Left lobe of liver (tissue), 2 donors: ENCODE measurements around the gene LRIT2. TPM values are rescaled to one million over a fixed set of nuclear protein-coding genes. Genes with fewer than 3 reads are reported as not detected.
A peak's percentile ranks its signal among the peaks of the same experiment; 100 is the strongest.

Experiments
- ATAC-seq: fragments of 200-7000 bp; cut with Tn5 transposase; one replicate; pipeline ENCODE4 v1.9.1; 2020; ENCODE audit warnings: mild to moderate bottlenecking, moderate library complexity
- DNase-seq: peaks from one replicate; pipeline ENCODE4 v3.0.0-alpha.2; 2020; ENCODE audit warnings: low spot score
- total RNA-seq: library from RNA; stranded (reverse); gene quantifications from one replicate; pipeline ENCODE4 v1.2.1, GENCODE V29; 2021
- donor health status: DM: no; HTN: no; CAD: no; lungs with moderate emphysema.
- donor health status: DM: no; HTN: yes; CAD: no.

Gene LRIT2
- total RNA-seq, 1 donor from 2014 or later, result not detected

DNA sequence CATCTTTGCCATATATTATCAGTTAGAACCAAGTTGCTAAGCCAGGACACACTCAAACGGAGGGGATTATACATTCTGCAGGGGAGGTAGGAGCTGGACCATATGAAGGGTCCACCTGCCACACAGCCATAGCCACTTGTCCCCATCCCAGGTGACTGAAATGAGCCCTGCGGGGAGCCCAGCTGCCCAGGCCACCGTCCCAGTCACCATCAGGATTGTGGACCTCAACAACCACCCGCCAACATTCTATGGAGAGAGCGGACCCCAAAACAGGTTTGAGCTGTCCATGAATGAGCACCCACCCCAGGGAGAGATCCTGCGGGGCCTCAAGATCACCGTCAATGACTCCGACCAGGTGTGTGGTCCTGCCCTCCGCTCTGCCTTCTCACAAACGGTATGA is 17.3 kb downstream of the LRIT2 start:
- DNase-seq, result no peak
- ATAC-seq, result no peak

DNA sequence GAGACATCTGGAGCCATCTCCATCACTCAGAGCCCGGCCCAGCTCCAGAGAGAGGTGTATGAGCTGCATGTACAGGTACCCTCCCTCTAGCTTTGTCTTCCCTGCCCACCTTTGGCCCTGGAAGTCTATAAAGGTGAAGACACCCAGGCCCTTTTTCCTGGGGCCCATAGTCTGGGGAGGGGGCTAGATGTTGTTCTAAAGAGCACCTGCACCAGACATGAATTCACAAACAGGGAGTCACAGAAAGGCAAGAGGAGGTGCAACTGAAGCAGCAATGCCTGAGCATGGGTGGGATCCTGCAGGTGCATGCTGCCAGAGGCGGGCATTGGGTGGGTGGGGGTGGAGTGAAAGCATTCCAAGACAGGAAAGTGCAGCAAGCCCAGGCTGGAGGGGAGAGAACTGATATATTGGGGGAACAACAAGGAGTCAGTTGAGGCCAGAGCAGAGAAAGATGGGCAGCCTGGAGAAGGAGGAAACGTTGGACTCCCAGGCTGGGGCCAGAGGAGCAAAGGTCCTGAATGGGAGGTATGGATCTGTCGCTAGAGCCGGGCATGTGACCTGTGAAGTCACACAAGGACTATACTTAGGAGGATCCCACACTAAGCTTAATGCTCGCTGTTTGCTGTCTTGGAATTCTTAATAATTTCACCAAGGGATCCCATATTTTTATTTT is 19.4 kb downstream of the LRIT2 start:
- no peak for ATAC-seq
- no peak for DNase-seq

DNA sequence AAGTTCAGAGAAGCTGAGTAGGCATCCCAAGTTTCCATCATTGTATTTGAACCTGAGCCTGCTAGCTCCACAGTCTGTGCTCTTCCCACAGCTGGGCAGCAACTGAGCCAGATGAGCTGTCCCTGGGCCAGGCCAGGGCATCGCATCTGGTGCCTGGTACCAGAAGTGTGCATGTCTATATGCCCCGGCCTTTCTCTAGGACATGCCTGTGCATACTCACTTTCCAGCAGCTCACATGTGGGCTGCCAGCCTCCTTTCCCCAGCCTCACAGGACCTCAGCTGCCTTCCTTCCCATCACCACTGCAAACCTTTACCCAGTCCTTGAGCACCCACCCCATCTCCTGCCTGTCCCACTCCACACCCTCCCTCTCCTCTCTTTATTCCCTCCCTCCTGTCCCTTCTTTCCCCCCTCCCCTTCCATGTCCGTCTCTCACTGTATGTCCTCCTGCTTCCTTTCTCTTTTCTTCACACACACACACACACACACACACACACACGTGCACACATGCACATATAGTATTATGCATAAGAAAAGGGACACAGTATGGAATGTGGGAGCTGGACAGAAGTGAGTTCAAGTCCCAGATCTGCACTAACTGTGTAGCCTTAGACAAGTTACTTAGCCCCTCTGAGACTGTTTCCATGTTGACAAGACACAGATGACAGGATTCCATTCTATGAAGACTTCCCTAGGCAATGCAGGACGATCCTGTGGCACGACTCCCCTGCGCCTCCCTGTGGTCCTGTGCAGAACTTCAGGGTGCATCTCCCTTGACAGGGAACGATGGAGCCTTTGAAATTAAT is 20.1 kb downstream of the LRIT2 start:
- peak; percentile 83 for ATAC-seq
- no peak for DNase-seq

DNA sequence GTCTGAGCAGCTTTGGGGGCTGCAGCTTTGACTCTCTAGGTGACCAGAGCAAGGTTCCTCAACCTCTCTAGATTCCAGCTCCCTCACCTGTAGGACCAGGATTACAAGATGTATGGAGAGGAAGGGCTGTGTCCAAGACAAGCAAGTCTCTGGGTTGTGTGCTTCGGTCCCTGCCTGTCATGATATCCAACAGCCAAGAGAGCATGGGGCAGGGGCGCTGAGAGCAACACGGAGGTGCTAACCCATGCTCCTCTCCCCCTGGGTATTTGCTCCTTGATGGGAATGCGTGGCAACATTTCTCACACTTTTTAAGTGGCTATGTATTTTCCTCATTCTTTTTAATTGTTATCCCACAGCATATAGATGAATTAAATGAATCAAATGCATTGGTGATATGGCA is 20.7 kb downstream of the LRIT2 start:
- DNase-seq (no peak), ATAC-seq (no peak)

- peak; percentile 33 for ATAC-seq
- DNase-seq, result no peak
These were observed 21.2 kb downstream of the LRIT2 start for GRCh38 chr10:84204122-84204521.

- no peak for DNase-seq
- ATAC-seq, result no peak
These were observed 23.0 kb downstream of the LRIT2 start for GRCh38 chr10:84202349-84202748.

GRCh38 chr10:84201682-84202081 is 23.7 kb downstream of the LRIT2 start:
- DNase-seq (no peak), ATAC-seq (no peak)

- DNase-seq (no peak), ATAC-seq (no peak)
These were observed 24.1 kb downstream of the LRIT2 start for GRCh38 chr10:84201244-84201606.

DNA sequence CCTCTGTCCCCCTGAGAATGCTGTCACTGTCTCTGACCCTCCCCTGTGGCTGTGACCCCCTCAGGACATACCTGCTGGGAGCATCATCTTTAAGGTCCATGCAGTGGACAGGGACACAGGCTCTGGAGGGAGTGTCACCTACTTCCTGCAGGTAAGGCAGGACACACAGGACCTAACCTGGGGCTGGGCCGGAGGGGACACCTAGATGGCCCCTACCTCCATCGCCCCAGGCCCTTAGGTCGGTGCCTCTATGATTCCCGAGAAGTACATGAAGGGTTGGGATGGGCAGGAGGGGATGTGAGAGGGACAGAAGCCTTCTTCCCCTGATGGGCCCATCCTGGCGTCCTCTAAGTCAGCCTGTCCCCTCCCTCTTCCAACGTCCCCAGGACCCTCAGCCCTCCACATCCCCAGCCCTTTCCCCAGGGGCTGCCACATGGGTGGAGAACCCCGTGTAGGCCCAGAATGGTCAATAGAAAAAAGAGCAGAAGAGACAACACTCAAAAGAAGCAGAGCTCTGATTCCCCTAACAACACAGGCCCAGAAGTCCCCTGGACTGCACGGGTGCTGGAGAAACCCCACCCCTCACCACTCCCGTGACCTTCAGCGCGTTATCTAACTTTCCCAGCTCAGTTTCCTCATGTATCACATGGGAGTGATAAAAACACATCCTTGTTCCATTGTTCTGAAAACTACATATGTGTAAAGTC is 24.7 kb downstream of the LRIT2 start:
- DNase-seq (no peak), ATAC-seq (no peak)

- ATAC-seq, result no peak
These were observed 27.0 kb downstream of the LRIT2 start for GRCh38 chr10:84198206-84198915.

GRCh38 chr10:84197643-84198042 is 27.7 kb downstream of the LRIT2 start:
- no peak for DNase-seq
- no peak for ATAC-seq

More at GRCh38 chr10:84198206-84198915, 27.0 kb downstream of the LRIT2 start:
- DNase-seq, result no peak

DNA sequence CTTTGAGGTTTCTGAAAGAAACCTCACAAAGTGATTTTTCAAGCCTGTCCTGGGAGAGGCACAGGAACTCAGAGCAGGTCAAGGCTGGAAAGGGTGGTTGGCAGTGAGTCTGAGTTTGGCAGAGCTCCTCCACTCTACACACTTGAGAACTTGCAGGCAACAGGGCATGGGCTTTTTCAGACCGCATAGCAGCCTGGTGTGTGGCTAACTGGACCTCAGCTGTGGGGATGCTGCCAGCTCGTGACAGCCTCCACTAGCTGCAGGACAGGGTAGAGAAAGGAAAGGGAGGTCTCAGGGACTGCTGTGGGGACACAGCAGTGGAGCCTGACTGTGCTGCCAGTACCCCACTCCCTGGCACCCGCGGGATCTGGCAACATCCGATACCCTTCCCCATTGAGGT is 28.4 kb downstream of the LRIT2 start:
- ATAC-seq, result no peak

DNA sequence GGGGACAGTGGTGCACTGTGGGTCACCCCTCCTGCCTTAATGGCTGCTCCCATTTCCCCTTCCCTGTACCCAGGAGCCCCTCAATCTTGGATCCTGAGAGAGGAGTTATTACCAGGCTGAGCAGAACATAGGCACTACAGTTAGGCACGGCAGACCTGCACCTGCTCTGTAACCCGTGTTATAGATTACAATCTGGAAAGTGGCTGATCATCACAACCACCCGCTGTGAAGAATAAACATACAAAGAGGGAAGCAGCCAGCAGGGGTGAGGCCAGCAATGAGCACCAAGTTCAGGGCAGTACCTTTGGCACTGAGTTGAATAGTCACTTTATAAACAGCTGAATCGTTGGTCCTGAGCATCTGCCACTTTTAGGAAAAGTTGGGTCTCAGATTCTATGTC is 29.3 kb downstream of the LRIT2 start:
- peak; percentile 39 for ATAC-seq

More for the DNA sequence above, 28.4 kb downstream of the LRIT2 start:
- no peak for DNase-seq

GRCh38 chr10:84195044-84195830 is 30.1 kb downstream of the LRIT2 start:
- no peak for ATAC-seq
- no peak for DNase-seq

More for the DNA sequence above, 29.3 kb downstream of the LRIT2 start:
- DNase-seq, result no peak

DNA sequence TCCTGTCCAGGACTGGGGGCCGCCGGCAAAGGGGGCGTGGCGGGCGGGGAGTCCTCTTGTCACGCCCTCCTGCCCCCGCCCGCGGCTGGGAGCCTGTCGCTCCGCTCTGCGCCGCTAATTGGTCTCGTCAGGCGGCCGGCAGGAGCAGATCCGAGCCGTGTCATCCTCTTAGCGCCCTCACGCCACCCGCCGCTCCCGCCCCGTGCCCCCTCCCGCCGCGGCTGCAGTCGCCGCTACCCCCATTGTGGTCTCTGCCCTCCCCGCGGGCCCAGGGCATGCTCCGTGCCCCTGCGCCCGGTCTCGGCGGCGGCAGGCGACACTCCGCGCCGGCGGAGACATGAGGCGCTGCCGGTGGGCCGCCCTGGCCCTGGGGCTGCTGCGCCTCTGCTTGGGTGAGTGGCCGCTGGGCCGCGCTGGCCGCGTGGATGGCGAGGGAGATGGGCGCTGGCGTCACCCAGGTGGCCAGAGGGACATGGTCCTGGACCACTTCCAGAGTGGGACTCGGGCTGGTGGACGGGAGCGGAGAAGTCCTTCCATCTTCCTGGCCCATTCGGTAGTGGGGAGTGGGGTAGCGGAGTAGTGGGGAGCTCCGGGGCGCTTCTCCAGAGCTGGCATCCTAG is 30.8 kb downstream of the LRIT2 start, which contains the start of gene CDHR1:
Gene CDHR1 (plus strand): TSS at position 114 of the 620 bp plus-strand sequence. CDS start 224 bp downstream, at position 338.
- DNase-seq (no peak), ATAC-seq (peak; percentile 55)

DNA sequence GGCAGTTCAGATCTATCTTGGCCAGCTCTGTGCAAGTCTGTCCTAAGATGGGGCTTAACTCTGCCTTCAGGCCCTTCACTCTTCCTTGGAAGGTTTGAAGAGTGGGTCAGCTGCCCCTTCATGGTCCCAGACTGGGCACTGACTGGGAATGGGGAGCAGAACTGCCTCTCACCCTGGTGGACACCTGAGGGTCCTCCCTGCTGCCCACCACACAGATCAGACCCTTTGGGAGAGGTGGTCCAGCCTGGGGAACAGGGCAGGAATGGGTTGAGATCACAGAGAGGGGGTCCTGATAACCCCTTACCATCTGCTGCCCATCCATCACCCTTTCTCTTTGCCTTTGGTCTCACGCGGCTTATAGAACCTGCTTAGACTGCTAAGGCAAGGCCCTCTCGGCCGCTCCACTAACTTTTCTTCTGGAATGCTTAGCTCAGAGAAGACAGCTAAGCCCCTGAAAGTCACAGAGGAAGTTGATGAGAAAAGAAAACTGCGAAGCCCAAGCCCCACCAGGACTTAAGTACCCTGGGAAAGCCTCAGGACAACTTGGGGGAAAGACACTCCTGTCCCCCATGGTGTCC is 31.4 kb downstream of the LRIT2 start:
- no peak for DNase-seq

DNA sequence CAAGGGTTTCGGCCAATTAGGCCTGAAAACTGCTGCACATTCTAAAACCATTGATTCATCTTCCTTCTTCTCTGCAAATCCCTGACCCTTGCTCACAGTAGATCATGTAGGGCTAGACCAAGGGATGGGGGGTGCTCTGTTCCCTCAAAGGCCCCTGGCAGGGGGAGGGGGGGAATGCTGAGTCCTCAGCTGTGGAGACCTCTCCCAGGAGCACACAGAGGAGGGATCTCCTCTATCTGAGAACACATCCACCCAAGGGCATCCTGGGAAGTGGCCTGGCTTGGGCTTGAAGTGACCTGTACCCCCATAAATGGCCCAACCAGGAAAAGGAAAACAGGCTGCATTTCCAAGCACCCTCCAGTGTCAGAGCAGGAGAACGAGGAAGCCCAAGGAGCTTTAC is 32.0 kb downstream of the LRIT2 start:
- ATAC-seq (no peak), DNase-seq (no peak)

More for the DNA sequence above, 31.4 kb downstream of the LRIT2 start:
- ATAC-seq, result no peak

GRCh38 chr10:84191106-84191505 is 34.2 kb downstream of the LRIT2 start:
- ATAC-seq (peak; percentile 32), DNase-seq (no peak)

GRCh38 chr10:84190621-84191020 is 34.7 kb downstream of the LRIT2 start:
- DNase-seq (no peak), ATAC-seq (no peak)
